Naive thymus-derived CD4-positive, alpha-beta T cell (primary cell): ENCODE measurements around the gene PRKAG2. TPM values are rescaled to one million over a fixed set of nuclear protein-coding genes. Genes with fewer than 3 reads are reported as not detected.
"Not testable (repeated sequence)": the region's sequence is repeated elsewhere in the genome, so short reads cannot be mapped to it uniquely, and the experiment has no call there.

Experiments used
- ATAC-seq: fragments of 150-1000 bp; cut with Tn5 transposase; 2 replicates; pipeline ENCODE4 v1.10.0; 2021; ENCODE audit warnings: mild to moderate bottlenecking, moderate library complexity
- CTCF ChIA-PET: fragments of 350-600 bp; sonication (Branson Sonifier 250); formaldehyde crosslinking; loops from one replicate; lab custom pipeline; 2021; ENCODE audit warnings: antibody characterized with exemption; lab: Charles Lee
- POLR2A ChIA-PET: fragments of 350-600 bp; sonication (Branson Sonifier 250); formaldehyde crosslinking; loops from one replicate; lab custom pipeline; 2021; ENCODE audit warnings: antibody characterized with exemption, inconsistent platforms; lab: Charles Lee
- DNase-seq, 9 donors: peaks; one replicate each; pipeline versions ENCODE4 v3.0.0 to v3.0.0-alpha.2; 2020 to 2022; ENCODE audit warnings: mixed read lengths in 1 of 9
- H3K27ac ChIP-seq: one replicate; pipeline ENCODE4 v1.7.0; 2013; ENCODE audit warnings: mild to moderate bottlenecking, low read depth, low read length, moderate library complexity
- H3K27me3 ChIP-seq, 2 donors: one replicate each; pipeline ENCODE4 v1.7.0; 2013; ENCODE audit warnings: low read length in 2 of 2, mild to moderate bottlenecking in 2 of 2, moderate library complexity in 2 of 2; ENCODE audit not compliant: control insufficient read depth in 2 of 2, insufficient read depth in 2 of 2
- H3K36me3 ChIP-seq, 3 experiments: 1 replicate in 2 of 3; 2 replicates in 1 of 3; pipeline ENCODE4 v1.7.0; 2013; ENCODE audit warnings: low read length in 3 of 3, mild to moderate bottlenecking in 3 of 3, moderate library complexity in 1 of 3; ENCODE audit not compliant: insufficient read depth in 3 of 3, control insufficient read depth in 2 of 3
- H3K4me1 ChIP-seq, 2 donors: one replicate each; pipeline ENCODE4 v1.7.0; 2013; ENCODE audit warnings: low read length in 2 of 2, mild to moderate bottlenecking in 2 of 2, moderate library complexity in 1 of 2; ENCODE audit not compliant: control insufficient read depth in 2 of 2, insufficient read depth in 2 of 2
- H3K4me3 ChIP-seq: 2 replicates; pipeline ENCODE4 v1.7.0; 2013; ENCODE audit warnings: mild to moderate bottlenecking, low read length
- H3K9me3 ChIP-seq, 3 experiments: 1 replicate in 2 of 3; 2 replicates in 1 of 3; pipeline ENCODE4 v1.7.0; 2013; ENCODE audit warnings: low read length in 3 of 3; ENCODE audit not compliant: control insufficient read depth in 2 of 3
- H3K27ac Mint-ChIP-seq, 9 donors: one replicate each; pipeline ENCODE4 v1.8.0; 2020 to 2022; ENCODE audit warnings: mixed read lengths in 9 of 9, mild to moderate bottlenecking in 8 of 9, moderate library complexity in 5 of 9, inconsistent platforms in 2 of 9
- H3K27me3 Mint-ChIP-seq, 5 donors: one replicate each; pipeline ENCODE4 v1.8.0; 2021 to 2022; ENCODE audit warnings: mixed read lengths in 5 of 5, mild to moderate bottlenecking in 1 of 5
- H3K36me3 Mint-ChIP-seq, 5 donors: one replicate each; pipeline ENCODE4 v1.8.0; 2020 to 2022; ENCODE audit warnings: mixed read lengths in 5 of 5, mild to moderate bottlenecking in 3 of 5, inconsistent platforms in 1 of 5
- H3K4me1 Mint-ChIP-seq, 7 donors: one replicate each; pipeline ENCODE4 v1.8.0; 2020 to 2022; ENCODE audit warnings: mixed read lengths in 7 of 7, mild to moderate bottlenecking in 3 of 7, inconsistent platforms in 1 of 7
- H3K4me3 Mint-ChIP-seq, 10 donors: one replicate each; pipeline ENCODE4 v1.8.0; 2020 to 2022; ENCODE audit warnings: mild to moderate bottlenecking in 10 of 10, mixed read lengths in 10 of 10, moderate library complexity in 6 of 10, inconsistent platforms in 2 of 10
- H3K9me3 Mint-ChIP-seq, 11 donors: one replicate each; pipeline ENCODE4 v1.8.0; 2020 to 2022; ENCODE audit warnings: mixed read lengths in 11 of 11, mild to moderate bottlenecking in 4 of 11, inconsistent platforms in 1 of 11, moderate library complexity in 1 of 11
- intact Hi-C, 2 donors: fragments of 100-400 bp; cut with micrococcal nuclease; formaldehyde crosslinking; loops; one replicate each; pipeline ENCODE4 v1.15.1; 2023
- polyA plus RNA-seq, 2 donors: library from polyadenylated mRNA; unstranded; fragments of 300-500 nt; fragmentation: Illumina TruSeq; gene quantifications; one replicate each; pipeline ENCODE4 v1.2.3, GENCODE V29; 2021
- total RNA-seq, 6 experiments: library from RNA in 5 of 6; stranded (reverse) in 5 of 6; gene quantifications; 1 replicate in 5 of 6; 2 replicates in 1 of 6; pipeline ENCODE4 v1.2.3 and lab custom pipeline; 2021 to 2026

Gene PRKAG2
- total and polyA plus RNA-seq, 7 experiments from 2014 or later, result 15.0 to 74.4 (median 55.7) TPM

DNA sequence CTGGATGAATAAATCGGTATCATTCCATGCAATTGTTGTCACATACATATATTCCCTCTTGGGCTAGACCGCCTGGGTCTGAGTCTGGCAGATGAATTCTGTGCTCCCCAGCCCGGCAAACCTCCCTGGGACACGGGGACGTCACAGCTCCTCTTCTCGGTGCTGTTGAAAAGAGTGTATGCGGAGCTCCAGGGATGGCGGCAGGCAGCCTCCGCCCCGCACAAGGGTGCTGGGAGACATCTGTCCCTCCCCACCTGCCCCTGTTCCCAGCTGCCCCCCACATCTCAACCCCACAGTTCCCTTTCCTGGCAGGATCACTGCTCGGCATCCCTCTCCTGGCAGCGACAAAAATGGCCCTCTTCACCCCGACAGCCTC, 32.1 kb downstream of the PRKAG2 start:
- Histone ChIP-seq H3K4me1 (peaks cover 3% of the 10 kb centered on the region in 2 donors), H3K27me3 (no peaks in the 10 kb centered on the region), H3K9me3 (no peaks in the 10 kb centered on the region), H3K4me3 (no peak overlapping the region), H3K27ac (no peak overlapping the region), H3K36me3 (peaks cover 0 to 23% (median 0%) of the 10 kb centered on the region in 3 experiments)
- H3K9me3 Mint-ChIP-seq, result no peaks in the 10 kb centered on the region
- ATAC-seq, result peak; percentile 6
- peaks cover 0 to 25% (median 4%) of the 10 kb centered on the region in 5 donors for H3K36me3 Mint-ChIP-seq
- H3K4me1 Mint-ChIP-seq, result peaks cover 1 to 11% (median 7%) of the 10 kb centered on the region in 7 donors
- no peaks in the 10 kb centered on the region for H3K27me3 Mint-ChIP-seq
- H3K4me3 Mint-ChIP-seq, result no peak overlapping the region
- intact Hi-C loops, result no loop called here
- POLR2A ChIA-PET, result no interaction called here
- H3K27ac Mint-ChIP-seq, result no peak overlapping the region
- DNase-seq, result no peak
- CTCF ChIA-PET, result no interaction called here

DNA sequence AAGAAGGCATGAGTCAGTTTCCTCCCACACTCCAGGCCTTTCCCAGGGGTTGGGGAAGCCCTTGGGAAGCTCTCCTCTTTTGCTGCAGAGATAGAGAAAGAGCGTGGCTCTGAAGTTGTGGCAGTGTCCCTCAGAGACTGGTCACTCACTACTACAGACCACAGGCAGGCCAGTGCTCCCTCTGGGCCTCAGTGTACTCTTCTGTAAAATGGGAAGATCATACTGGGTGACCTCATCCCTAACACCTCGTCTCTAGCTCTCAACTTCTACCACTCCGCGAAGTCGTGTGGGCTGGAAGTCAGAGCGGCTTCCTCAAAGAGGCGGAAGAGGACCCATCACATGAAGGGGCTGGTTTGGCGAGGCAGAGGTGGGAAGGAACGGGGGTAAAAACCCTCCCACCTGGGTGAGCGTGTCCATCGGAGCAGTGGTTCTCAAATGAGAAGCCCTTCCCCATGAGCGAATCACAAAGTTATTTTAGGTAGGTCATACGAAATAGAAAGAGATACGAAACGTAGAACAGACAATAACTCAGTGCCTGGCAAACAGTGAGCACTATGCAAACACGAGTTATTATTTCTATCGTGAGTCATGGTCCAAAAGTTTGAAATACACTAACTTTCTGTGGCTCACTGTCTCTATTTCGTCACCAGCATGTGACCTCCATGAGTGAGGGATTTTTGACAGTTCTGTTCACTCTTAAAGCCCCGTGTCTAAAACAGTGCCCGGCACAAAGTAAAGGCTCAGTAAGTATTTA, 32.7 kb downstream of the PRKAG2 start:
- CTCF ChIA-PET, result no interaction called here
- POLR2A ChIA-PET, result no interaction called here

DNA sequence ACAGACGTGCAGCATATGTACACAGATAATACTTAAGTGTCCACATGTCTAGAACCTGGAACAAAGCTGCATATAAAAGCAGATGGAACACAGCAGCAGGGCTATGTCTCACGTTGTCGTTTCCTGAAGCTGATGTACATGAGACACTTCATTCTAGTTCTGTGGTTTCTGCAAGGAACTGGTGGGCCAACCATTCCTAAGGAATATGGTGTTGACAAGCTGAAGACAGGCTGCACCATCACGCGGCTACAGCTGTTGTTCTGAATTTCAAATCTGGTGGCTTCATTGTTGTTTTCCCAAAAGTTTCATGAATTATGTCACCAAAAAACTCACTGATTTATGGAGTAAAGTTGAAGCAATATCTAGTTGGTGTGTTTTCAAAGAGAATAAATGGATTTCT, 33.7 kb downstream of the PRKAG2 start:
- POLR2A ChIA-PET, result no interaction called here
- H3K4me1 Mint-ChIP-seq, result peaks cover 12 to 23% (median 21%) of the 10 kb centered on the region in 7 donors
- H3K4me1 ChIP-seq, result peaks cover 12 to 17% of the 10 kb centered on the region in 2 donors
- peaks cover 0 to 22% (median 4%) of the 10 kb centered on the region in 5 donors for H3K36me3 Mint-ChIP-seq
- H3K27ac Mint-ChIP-seq, result no peak overlapping the region
- intact Hi-C loops, result no loop called here
- peaks cover 0 to 16% (median 0%) of the 10 kb centered on the region in 3 experiments for H3K36me3 ChIP-seq
- CTCF ChIA-PET, result no interaction called here
- no peaks in the 10 kb centered on the region for H3K9me3 Mint-ChIP-seq
- DNase-seq, result no peak
- no peaks in the 10 kb centered on the region for H3K9me3 ChIP-seq
- ATAC-seq, result no peak
- H3K4me3 ChIP-seq, result no peak overlapping the region
- H3K27me3 ChIP-seq, result no peaks in the 10 kb centered on the region
- no peaks in the 10 kb centered on the region for H3K27me3 Mint-ChIP-seq
- no peak overlapping the region for H3K27ac ChIP-seq
- no peak overlapping the region for H3K4me3 Mint-ChIP-seq

More for the DNA sequence above, 32.7 kb downstream of the PRKAG2 start:
- Histone ChIP-seq H3K27me3 (no peaks in the 10 kb centered on the region), H3K27ac (no peak overlapping the region), H3K36me3 (peaks cover 0 to 21% (median 0%) of the 10 kb centered on the region in 3 experiments), H3K4me3 (no peak overlapping the region), H3K4me1 (peaks cover 8 to 9% of the 10 kb centered on the region in 2 donors), H3K9me3 (no peaks in the 10 kb centered on the region)
- peak; percentile 71 for ATAC-seq
- Mint-ChIP-seq H3K4me1 (peaks cover 7 to 17% (median 13%) of the 10 kb centered on the region in 7 donors), H3K36me3 (peaks cover 0 to 22% (median 4%) of the 10 kb centered on the region in 5 donors), H3K4me3 (no peak overlapping the region), H3K9me3 (no peaks in the 10 kb centered on the region), H3K27me3 (no peaks in the 10 kb centered on the region), H3K27ac (no peak overlapping the region)
- DNase-seq, result no peak
- intact Hi-C loops, result no loop called here

DNA sequence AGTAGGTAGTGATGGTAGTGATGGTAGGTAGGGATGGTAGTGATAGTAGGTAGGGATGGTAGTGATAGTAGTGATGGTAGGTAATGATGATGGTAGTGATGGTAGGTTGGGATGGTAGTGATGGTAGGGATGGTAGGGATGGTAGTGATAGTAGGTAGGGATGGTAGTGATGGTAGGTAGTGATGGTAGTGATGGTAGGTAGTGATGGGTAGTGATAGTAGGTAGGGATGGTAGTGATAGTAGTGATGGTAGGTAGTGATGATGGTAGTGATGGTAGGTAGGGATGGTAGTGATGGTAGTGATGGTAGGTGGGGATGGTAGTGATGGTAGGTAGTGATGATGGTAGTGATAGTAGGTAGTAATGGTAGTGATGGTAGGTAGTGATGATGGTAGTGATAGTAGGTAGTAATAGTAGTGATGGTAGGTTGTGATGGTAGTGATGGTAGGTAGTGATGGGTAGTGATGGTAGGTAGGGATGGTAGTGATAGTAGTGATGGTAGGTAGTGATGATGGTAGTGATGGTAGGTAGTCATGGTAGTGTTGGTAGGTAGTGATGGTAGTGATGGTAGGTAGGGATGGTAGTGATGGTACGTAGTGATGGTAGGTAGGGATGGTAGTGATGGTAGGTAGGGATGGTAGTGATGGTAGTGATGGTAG, 35.4 kb downstream of the PRKAG2 start:
- DNase-seq, intact Hi-C loops, POLR2A ChIA-PET, H3K4me3 ChIP-seq, ATAC-seq, H3K9me3 ChIP-seq, H3K9me3 Mint-ChIP-seq, H3K27me3 ChIP-seq, H3K27ac ChIP-seq, H3K4me3 Mint-ChIP-seq, H3K27ac Mint-ChIP-seq, H3K27me3 Mint-ChIP-seq, CTCF ChIA-PET: not testable (repeated sequence)
- Mint-ChIP-seq H3K36me3 (peaks cover 0 to 22% (median 4%) of the 10 kb centered on the region in 5 donors), H3K4me1 (peaks cover 13 to 31% (median 27%) of the 10 kb centered on the region in 7 donors)
- Histone ChIP-seq H3K36me3 (peaks cover 0 to 11% (median 0%) of the 10 kb centered on the region in 3 experiments), H3K4me1 (peaks cover 12 to 17% of the 10 kb centered on the region in 2 donors)

DNA sequence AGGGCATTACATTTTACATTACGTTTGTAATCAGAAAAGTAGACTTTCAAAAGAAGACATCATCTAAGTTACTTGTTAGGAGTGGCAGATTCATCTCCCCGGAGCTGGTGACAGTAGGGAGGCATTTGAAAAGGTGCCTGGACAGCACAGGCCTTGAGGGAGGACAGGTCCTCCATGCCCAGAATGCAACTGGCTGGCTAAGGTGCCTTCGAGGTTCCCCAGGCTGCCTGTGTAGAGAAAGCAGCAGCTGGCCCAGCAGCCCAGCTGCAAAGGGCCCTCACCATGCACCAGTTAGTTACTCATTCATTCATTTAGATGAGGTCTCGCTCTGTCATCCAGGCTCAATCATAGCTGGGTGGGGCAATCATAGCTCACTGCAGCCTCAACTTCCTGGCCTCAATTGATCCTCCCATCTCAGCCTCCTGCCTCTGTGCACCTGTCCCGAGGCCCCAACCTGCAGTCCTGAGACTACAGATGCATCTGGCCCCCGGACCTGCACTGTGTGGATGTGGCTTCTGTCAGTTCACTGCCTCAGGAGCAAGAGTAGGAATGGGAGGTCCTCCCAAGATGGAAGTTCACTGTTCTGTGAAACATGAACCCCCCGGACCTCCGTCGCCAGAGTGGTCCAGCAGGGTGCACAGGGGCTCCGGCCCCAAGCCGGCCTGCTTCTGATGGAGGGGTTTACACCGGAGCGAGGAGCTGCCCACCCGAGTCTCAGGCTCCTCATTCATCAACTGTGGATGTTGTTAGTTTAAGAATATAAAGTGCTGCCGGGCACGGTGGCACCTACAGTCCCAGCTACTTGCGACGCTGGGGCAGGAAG, 36.6 kb downstream of the PRKAG2 start:
- Mint-ChIP-seq H3K27me3 (no peaks in the 10 kb centered on the region), H3K4me1 (peaks cover 13 to 38% (median 27%) of the 10 kb centered on the region in 7 donors), H3K4me3 (peak overlapping the region in 7 of 10 donors; percentile 47 to 84 (median 72)), H3K9me3 (no peaks in the 10 kb centered on the region), H3K36me3 (peaks cover 0 to 21% (median 4%) of the 10 kb centered on the region in 5 donors), H3K27ac (peak overlapping the region in 8 of 9 donors; percentile 11 to 71 (median 59))
- no peak overlapping the region for H3K27ac ChIP-seq
- no peak overlapping the region for H3K4me3 ChIP-seq
- H3K27me3 ChIP-seq, result no peaks in the 10 kb centered on the region
- H3K4me1 ChIP-seq, result peaks cover 12 to 17% of the 10 kb centered on the region in 2 donors
- no peak for DNase-seq
- intact Hi-C loops, result no loop called here
- peaks cover 0 to 9% (median 0%) of the 10 kb centered on the region in 3 experiments for H3K36me3 ChIP-seq
- ATAC-seq, result no peak
- POLR2A ChIA-PET, result interaction anchor here (1.0 to 1.1 kb wide), 2 partner anchors 14 to 36 kb away, joined by 3 read pairs; no protein-coding TSS in a partner anchor
- CTCF ChIA-PET, result no interaction called here
- H3K9me3 ChIP-seq, result no peaks in the 10 kb centered on the region

DNA sequence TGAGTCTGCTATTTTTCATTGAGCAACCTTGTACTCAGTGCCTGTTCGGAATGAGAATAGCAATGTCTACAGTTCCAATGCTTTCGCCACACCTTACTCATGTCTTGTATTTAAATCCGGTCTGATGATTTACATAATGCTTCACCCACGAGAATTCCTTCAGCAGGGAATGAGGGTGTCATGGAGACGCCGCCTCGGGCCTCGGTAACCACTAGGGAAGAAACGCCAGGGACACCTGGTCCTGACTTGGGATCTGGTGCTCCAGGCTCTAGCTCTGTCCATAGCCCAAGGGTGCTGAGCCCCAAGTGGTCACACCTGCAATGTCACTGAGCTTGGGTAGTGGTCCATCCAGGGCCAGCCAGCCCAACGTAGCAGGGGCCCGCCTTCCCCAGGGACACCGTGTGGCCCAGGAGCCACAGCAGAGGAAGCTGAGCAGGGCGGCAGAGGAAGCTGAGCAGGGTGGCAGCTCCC, 37.4 kb downstream of the PRKAG2 start:
- H3K36me3 Mint-ChIP-seq, result peaks cover 0 to 13% (median 4%) of the 10 kb centered on the region in 5 donors
- H3K27ac Mint-ChIP-seq, result peak overlapping the region; percentile 10 to 85 (median 56)
- peak; percentile 32 for ATAC-seq
- no peaks in the 10 kb centered on the region for H3K9me3 Mint-ChIP-seq
- Histone ChIP-seq H3K36me3 (peaks cover 0 to 6% (median 0%) of the 10 kb centered on the region in 3 experiments), H3K9me3 (no peaks in the 10 kb centered on the region), H3K4me3 (peak overlapping the region; percentile 15), H3K4me1 (peaks cover 15 to 20% of the 10 kb centered on the region in 2 donors), H3K27ac (peak overlapping the region; percentile 25), H3K27me3 (no peaks in the 10 kb centered on the region)
- H3K27me3 Mint-ChIP-seq, result no peaks in the 10 kb centered on the region
- POLR2A ChIA-PET, result interaction anchor here (1.1 kb wide), 1 partner anchor 36 kb away, joined by 3 read pairs; no protein-coding TSS in a partner anchor
- no peak for DNase-seq
- peak overlapping the region; percentile 56 to 84 (median 72) for H3K4me3 Mint-ChIP-seq
- intact Hi-C loops, result loop anchor here in 1 of 2 donors (2.0 kb wide), 1 partner anchor 37 kb away; the partner anchor contains the start of gene PRKAG2
- CTCF ChIA-PET, result no interaction called here
- H3K4me1 Mint-ChIP-seq, result peaks cover 16 to 47% (median 34%) of the 10 kb centered on the region in 7 donors
